Activated B cell treated with CpG ODN at 0.5 μM for 24 hours (primary cell): ENCODE measurements around the gene CAMTA1. TPM values are rescaled to one million over a fixed set of nuclear protein-coding genes. Genes with fewer than 3 reads are reported as not detected.

ENCODE experiments used
- ATAC-seq: fragments of 200-7000 bp; cut with Tn5 transposase; one replicate; pipeline ENCODE4 v1.10.0; 2021; ENCODE audit warnings: low read depth, mild to moderate bottlenecking, moderate library complexity
- CTCF ChIA-PET: fragments of 350-600 bp; sonication (Branson Sonifier 250); formaldehyde crosslinking; loops from one replicate; lab custom pipeline; 2021; ENCODE audit warnings: antibody characterized with exemption; lab: Charles Lee
- POLR2A ChIA-PET: fragments of 350-600 bp; sonication (Branson Sonifier 250); formaldehyde crosslinking; loops from one replicate; lab custom pipeline; 2021; ENCODE audit warnings: antibody characterized with exemption; lab: Charles Lee
- DNase-seq: peaks from one replicate; pipeline ENCODE4 v3.0.0; 2022
- H3K27ac Mint-ChIP-seq: one replicate; pipeline ENCODE4 v1.8.0; 2020; ENCODE audit warnings: mixed read lengths
- H3K27me3 Mint-ChIP-seq: one replicate; pipeline ENCODE4 v1.8.0; 2021; ENCODE audit warnings: mixed read lengths
- H3K36me3 Mint-ChIP-seq: one replicate; pipeline ENCODE4 v1.8.0; 2021; ENCODE audit warnings: low read depth, mixed read lengths
- H3K4me1 Mint-ChIP-seq: one replicate; pipeline ENCODE4 v1.8.0; 2021; ENCODE audit warnings: mixed read lengths
- H3K4me3 Mint-ChIP-seq: one replicate; pipeline ENCODE4 v1.8.0; 2020; ENCODE audit warnings: mild to moderate bottlenecking, mixed read lengths
- H3K9me3 Mint-ChIP-seq: one replicate; pipeline ENCODE4 v1.8.0; 2020; ENCODE audit warnings: mixed read lengths
- intact Hi-C: fragments of 100-400 bp; cut with micrococcal nuclease; formaldehyde crosslinking; loops from one replicate; pipeline ENCODE4 v1.15.1; 2024
- total RNA-seq: library from RNA; stranded (reverse); gene quantifications from 2 replicates; pipeline ENCODE4 v1.2.3, GENCODE V29; 2022
- TF ChIP-seq, protein P1 (sequence below): fragments of 200-600 bp; IDR thresholded peaks from one replicate; pipeline ENCODE4 v1.8.0; 2022; ENCODE audit warnings: antibody characterized with exemption, mild to moderate bottlenecking

Gene CAMTA1
- total RNA-seq, 1 donor from 2014 or later, result 49.8 TPM

DNA sequence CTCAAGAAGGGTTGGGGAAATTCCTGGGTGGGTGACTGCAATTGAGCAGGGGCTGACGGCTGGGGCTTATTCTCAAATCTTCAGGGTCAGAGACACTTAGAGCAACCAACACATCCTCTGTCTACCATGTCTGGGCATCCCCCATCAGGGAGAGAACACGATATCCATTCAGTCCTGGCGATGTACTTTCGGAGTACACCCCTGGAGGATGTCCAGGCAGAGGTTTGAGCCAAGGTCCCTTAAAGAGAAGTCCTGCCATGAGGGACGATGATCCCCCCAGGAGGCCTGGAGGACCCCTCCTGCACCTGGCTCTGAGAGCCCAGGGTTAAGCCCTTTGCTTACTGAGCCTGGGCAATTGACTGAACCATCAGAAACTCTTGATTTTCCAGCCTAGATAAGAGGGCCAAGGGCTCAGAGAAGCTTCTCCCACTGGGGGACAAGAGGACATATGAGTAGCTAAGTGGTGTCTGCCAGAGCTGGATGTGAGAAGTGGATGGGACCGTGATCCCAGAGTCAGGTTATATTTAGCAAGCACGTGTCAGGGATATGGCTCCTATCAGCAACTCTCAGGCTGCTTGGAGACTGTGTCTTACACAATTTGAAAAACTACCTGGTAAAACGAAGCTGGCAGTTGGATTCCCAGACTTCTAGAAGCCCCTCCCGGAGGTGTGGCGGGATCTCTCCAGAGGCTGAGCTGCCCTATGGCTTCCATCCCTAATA lies 732.5 kb downstream of the CAMTA1 start:
- no peak overlapping the region for H3K27ac Mint-ChIP-seq
- ChIA-PET POLR2A (no interaction called here), CTCF (no interaction called here)

DNA sequence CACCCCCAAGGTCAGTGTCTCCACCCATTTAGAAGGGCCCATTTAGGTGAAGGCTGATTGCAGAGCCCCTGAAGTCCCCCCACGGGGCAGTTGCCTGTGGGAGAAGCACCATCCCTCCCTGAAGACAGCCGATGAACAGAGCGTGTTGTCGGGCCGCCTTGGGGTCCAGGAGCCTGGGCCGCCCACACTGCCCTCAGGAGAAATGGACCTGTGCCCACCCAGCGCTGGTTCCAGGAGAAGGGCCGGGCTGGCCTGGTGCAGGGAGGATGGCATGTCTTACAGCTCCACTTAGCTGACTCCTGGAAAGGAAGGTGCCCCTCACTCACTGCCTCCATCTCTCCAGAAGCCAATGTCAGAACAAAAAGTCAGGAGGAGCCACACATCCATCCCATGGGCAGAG lies 733.2 kb downstream of the CAMTA1 start:
- no peak for ATAC-seq
- ChIA-PET CTCF (no interaction called here), POLR2A (no interaction called here)

More for the DNA sequence above, 732.5 kb downstream of the CAMTA1 start:
- TF ChIP-seq, protein P1, sequence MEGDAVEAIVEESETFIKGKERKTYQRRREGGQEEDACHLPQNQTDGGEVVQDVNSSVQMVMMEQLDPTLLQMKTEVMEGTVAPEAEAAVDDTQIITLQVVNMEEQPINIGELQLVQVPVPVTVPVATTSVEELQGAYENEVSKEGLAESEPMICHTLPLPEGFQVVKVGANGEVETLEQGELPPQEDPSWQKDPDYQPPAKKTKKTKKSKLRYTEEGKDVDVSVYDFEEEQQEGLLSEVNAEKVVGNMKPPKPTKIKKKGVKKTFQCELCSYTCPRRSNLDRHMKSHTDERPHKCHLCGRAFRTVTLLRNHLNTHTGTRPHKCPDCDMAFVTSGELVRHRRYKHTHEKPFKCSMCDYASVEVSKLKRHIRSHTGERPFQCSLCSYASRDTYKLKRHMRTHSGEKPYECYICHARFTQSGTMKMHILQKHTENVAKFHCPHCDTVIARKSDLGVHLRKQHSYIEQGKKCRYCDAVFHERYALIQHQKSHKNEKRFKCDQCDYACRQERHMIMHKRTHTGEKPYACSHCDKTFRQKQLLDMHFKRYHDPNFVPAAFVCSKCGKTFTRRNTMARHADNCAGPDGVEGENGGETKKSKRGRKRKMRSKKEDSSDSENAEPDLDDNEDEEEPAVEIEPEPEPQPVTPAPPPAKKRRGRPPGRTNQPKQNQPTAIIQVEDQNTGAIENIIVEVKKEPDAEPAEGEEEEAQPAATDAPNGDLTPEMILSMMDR, result no peak
- H3K4me3 Mint-ChIP-seq, result no peak overlapping the region
- ATAC-seq, result no peak
- no peaks in the 10 kb centered on the region for H3K36me3 Mint-ChIP-seq
- no peaks in the 10 kb centered on the region for H3K9me3 Mint-ChIP-seq
- intact Hi-C loops, result no loop called here
- no peak for DNase-seq
- H3K27me3 Mint-ChIP-seq, result peaks cover 7% of the 10 kb centered on the region
- H3K4me1 Mint-ChIP-seq, result no peaks in the 10 kb centered on the region

DNA sequence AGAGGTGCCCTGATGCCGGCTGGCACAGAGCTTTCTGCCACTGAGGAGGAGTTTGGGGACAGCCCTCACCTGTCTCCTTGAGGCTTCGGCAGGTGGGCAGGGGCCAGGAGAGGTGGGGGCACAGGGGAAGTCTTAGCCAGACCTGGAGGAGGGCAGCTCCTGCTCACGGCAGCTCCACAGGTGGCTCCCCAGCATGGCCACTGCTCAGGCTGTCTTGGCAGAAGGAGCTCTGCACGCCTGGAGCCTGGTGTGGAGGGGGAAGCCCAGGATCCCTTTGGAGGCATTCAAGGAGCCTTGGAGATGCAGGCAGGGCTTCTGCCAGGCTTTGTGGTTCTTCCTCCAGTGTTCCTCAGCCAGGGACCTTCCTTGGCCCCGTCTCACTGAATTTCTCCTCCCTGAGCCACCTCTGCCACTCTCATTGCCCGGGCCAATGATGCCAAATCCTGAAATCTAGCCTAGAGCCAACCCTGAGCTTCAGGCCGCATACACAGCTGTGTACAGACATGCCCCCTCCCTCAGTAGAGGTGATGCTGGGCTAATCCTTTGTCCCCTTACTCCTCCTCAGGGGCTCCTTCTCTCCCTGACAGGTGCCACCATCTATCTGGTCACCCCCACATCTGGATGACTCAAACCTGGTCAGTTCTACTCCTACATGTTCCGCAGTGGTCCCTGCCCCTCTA lies 734.1 kb downstream of the CAMTA1 start:
- Mint-ChIP-seq H3K9me3 (no peaks in the 10 kb centered on the region), H3K36me3 (no peaks in the 10 kb centered on the region)

More for the DNA sequence above, 733.2 kb downstream of the CAMTA1 start:
- Mint-ChIP-seq H3K27ac (no peak overlapping the region), H3K9me3 (no peaks in the 10 kb centered on the region), H3K4me3 (no peak overlapping the region), H3K36me3 (no peaks in the 10 kb centered on the region), H3K4me1 (no peaks in the 10 kb centered on the region), H3K27me3 (peaks cover 4% of the 10 kb centered on the region)
- TF ChIP-seq, protein P1, result no peak
- intact Hi-C loops, result no loop called here
- no peak for DNase-seq

DNA sequence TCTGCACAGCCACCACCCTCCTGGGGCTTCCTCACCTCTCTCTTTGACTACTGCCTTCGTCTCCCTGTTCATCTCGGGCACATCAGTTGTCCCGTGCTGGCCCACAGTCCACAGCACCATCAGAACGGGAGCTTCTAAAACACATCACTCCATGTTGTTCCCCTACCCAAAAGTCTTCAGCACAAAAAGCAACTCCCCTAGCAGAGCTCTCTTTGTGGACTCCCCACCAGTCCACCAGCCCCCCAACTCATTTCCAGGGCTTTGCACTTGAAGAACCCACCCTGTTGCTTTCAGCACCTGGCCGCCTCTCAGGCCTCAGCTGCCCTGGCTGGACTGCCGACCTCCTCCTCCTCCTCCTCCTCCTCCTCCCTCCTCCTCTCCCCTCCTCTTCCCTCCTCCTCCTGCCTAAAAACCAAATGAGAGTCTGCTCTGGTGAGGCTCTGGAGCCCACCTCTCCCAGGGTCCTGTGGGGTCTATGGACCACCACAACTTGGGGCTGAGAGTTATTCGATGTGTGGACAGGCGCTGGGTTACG lies 734.7 kb downstream of the CAMTA1 start:
- DNase-seq (no peak), ATAC-seq (no peak)
- CTCF ChIA-PET, result no interaction called here
- TF ChIP-seq, protein P1, result no peak
- intact Hi-C loops, result no loop called here
- Mint-ChIP-seq H3K36me3 (no peaks in the 10 kb centered on the region), H3K27ac (no peak overlapping the region), H3K9me3 (no peaks in the 10 kb centered on the region), H3K27me3 (peaks cover 4% of the 10 kb centered on the region), H3K4me3 (no peak overlapping the region), H3K4me1 (no peaks in the 10 kb centered on the region)
- POLR2A ChIA-PET, result no interaction called here

More for the DNA sequence above, 734.1 kb downstream of the CAMTA1 start:
- DNase-seq (no peak), ATAC-seq (no peak)
- Mint-ChIP-seq H3K4me1 (no peaks in the 10 kb centered on the region), H3K27me3 (peaks cover 4% of the 10 kb centered on the region), H3K27ac (no peak overlapping the region), H3K4me3 (no peak overlapping the region)
- CTCF ChIA-PET, result no interaction called here
- intact Hi-C loops, result no loop called here
- TF ChIP-seq, protein P1, result no peak
- POLR2A ChIA-PET, result no interaction called here

DNA sequence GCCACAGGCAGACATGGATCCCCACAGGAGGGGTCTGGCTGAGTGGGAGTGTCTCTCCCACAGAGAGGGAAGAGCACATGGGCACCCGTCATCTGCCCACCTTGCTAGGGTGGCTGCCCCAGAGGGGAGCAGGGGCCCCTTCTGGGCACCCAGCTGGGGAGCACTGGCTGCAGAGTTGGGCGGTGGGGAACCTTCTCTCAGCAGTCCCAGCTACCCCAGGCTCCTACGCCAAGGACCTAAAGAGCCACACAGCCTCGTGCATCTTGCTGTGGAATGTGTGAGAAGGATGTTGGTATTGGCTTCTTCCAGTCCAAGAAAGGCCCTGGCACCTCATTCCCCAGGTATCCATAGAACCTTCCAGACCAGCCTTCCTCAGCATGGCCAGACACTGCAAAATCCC lies 735.2 kb downstream of the CAMTA1 start:
- no peaks in the 10 kb centered on the region for H3K9me3 Mint-ChIP-seq
- H3K4me1 Mint-ChIP-seq, result no peaks in the 10 kb centered on the region
- no peaks in the 10 kb centered on the region for H3K36me3 Mint-ChIP-seq
- intact Hi-C loops, result no loop called here
- no peak overlapping the region for H3K4me3 Mint-ChIP-seq
- POLR2A ChIA-PET, result no interaction called here
- TF ChIP-seq, protein P1, result no peak
- ATAC-seq (no peak), DNase-seq (no peak)
- CTCF ChIA-PET, result no interaction called here
- peaks cover 7% of the 10 kb centered on the region for H3K27me3 Mint-ChIP-seq
- H3K27ac Mint-ChIP-seq, result no peak overlapping the region
